Right renal cortex interstitium (tissue), 3 donors: ENCODE data around the gene ONECUT1. TPM values are rescaled to one million over a fixed set of nuclear protein-coding genes. Genes with fewer than 3 reads are reported as not detected.

Experiments used
- DNase-seq, 3 donors: peaks; one replicate each; pipeline ENCODE4 v3.0.0-alpha.2; 2013; ENCODE audit warnings: low read depth in 3 of 3, low spot score in 2 of 3
- polyA plus RNA-seq, 3 donors: library from polyadenylated mRNA; unstranded; fragments of 120-200 nt; gene quantifications; one replicate each; pipeline ENCODE4 v1.2.1, GENCODE V29; 2013; ENCODE audit not compliant: insufficient read length in 3 of 3

ONECUT1 gene
- polyA plus RNA-seq, 3 donors = 0.18 to 0.21 TPM; not detected in 1

DNA sequence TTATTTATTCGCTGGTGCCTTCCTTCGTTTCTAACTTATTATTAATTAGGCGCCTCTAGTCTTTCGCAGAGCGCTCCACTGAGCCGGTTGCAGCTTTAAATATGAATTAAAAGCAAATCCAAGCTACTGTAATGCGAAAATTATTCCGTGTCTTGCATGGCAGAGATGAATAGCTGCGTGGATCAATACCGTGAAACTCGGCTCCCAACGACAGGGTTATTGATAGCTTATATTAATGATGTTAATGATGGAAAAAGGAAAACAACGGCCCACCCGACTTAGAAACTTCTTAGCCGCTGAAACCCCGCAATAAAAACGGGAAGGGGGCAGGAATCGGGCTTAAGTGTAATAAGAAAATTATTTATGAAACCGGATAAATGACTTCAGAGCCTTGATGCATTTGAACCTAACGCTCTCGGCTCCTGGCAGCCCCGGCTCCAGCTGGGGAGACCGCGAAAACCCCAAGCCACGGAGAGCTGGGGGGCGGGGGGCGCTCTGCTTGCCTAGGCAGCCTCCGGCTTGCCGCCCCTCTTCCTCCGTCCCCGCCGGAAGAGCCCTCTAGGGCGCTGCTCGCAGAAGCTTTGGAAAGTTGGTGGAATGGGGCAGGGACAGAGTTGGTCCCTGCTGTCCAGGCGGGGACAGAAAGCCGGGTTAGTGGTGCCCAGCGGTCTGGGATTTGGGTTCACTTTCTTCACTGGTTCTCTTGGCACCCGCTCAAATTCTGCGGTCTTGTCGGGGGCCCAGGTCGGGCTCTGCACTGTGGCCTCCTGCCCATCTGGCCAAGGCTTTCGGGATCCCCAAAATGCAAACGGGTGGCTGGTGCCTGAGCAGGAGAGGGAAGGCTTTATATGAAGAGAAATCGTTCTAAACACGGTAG is 7.7 kb upstream of the ONECUT1 start:
- DNase-seq = no peak

DNA sequence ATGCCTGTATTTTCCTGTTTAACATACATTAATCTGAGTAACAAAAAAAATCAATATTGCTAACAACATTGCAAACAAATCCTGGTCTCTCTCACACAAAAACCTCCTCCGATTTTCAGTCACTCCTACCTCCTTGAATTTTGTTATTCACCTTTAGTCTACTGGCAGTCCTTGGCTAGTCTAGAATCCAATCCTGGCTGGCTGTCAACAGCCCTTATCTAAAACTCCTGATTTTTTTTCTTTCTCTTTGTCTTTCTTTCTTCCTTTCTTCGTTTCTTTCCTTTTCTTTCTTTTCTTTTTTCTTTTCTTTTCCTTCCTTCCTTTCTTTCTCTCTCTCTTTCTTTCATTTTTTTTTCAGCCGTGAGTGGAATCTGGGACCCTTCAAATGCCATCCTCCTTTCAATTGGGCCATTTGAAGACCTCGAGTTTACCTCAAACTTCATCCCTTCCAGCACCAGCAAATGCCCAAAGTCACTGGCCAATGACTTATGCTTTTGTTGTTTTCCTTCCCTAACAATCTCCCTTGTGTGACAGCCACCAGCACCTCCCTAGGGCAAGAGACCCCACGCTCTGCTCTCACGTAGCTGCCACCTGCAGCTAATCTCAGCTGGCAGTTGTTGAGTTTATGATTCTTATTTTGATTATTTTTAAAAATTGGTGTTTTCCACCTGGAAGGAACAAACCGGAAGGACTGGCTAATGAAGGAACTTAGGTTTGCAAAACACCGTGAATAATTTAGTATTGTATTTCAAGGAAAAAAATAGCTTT is 6.8 kb upstream of the ONECUT1 start:
- no peak for DNase-seq

DNA sequence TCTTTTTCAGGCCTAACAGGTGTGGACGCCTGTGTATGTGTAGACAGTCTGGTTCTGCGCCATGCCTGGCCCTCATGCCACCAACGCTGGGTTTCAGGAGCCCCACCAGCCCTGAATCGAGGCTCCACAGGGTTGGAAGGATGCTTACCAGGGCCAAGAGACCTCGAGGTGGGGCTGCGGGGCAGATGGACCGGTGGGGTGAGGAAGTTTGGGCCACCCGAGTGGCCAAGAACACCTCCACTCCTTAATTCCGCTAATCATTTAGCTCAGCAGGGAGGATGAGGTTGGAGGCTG is 6.0 kb upstream of the ONECUT1 start:
- no peak for DNase-seq

DNA sequence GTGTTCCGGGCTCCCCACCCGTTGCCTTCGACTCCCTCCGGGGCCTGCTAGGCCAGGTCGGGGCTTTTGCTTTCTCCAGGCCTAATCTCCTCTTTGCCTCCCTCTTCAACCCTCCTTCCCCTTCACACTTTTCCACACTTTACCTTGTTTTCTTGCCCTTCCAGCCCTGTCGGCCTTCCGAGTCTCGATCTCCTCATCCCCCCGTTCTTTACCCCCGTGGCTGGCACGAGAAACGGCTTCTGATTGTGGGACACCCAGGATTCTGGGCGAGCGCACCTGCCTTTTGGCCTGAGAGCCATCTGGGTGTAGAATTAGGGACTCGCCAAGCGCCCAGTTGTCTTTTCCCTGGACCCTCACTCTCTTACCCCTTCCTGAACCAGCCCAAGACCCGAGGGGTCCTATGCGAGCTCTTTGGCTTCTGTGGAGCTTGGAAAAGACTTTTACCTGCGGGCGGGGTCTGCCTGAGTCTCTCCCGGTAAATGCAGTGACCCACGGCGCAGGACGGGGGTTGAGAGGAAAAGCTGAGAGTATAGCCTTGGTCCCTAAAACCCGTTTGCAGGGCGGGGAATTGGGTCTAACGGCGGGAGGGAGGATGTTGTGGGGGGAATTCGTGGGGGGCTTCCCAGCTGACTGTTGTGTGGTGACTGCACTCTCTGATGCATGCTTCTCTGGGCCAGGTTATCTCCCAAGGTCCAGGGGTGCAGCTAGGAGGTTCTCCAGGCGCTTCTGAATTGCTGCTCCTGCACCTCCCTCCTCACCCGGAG is 5.5 kb upstream of the ONECUT1 start:
- DNase-seq = no peak

DNA sequence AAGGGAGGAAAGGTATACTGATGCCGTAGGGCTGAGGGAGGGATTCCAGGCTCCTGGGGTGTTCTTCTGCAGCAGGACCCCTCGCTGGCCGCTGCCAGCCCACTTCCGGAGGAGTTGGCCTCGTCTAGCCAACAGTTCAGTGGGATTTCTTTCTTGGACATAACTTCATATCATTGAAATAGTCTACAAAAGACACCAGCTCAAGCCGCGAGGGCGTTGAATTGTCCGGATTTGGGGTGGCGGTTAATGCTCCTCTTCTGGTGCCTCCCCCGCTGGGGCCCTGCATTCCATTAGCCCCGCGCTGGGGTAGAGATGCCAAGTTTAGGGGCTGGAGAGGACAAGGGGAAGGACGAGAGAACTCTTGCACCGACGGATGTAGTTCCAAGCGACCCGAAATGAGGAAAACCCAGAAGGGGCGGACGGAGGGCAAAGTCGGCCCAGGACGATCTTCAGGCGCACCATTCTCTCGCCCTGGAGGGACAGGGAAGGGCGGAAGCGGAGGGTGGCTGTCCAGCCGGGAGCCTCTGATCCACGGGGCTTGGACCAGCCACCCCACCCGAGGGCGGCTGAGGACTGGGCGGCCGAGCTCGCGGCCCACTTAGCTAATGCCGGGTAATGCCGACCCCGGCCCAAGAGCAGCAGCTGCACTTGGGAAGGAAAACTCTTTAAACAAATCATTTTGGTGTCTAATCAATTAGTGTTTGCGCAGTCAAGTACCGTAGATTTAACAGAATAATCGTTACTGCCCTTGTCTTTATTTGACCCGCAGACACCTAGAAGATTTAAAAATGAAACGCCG is 4.7 kb upstream of the ONECUT1 start:
- no peak for DNase-seq

DNA sequence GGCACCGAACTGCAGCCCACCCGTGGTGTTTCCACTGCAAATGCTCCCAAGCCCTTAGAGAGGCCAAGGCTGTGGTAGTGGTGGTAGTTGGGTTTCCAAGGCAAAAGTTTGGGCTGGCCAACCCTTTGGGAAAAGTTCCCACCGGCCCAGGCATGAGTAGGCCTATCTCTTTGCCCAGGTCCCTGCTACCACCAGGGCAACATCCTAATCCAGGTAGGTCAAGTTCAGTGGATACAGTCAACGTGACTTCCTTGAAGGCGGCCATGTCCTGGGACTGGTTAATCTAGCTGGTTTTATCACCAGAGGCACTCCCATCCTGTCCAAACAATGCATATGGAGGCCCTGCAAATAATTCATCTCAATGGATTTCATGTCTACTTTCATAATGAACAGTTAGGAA is 1.6 kb upstream of the ONECUT1 start:
- DNase-seq = no peak

DNA sequence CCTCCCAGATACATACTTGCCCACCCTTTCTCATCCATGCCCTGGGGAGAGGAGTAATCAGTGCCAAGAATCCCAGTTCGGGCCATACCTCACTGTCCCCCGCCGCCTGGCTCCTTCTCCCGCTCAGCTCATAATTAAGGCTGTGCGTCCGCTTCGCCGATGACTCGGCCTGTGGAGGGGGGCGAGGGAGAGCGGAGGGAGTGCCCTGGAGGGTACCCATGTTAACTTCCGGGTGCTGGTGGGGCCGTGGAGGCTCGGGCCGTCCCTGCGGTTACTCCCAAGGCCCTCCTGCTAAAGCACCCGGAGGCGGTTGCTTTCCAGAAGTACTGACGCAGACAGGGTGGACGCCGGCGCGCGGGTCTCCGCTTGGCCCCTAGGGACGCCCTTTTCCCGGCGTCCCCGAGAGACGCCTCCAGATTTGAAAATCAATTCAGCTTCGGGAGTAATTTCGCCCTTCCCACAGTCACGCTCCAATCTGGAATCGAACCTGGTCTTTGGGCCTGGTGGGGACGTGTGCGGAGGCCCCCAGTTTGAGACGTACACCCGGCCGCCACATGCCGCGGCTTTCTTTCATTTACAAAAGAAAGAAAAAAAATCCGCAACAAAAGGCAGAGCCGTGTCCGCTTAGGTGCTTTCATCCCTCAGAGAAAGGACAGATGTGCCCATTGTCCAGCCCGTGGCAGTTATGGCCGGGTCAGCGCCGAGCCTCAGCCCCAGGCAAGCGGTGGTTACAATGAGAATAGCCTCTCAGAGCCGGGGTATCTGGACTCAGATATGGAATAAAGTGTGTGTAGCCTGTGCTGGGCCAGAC is 1.0 kb upstream of the ONECUT1 start:
- DNase-seq = no peak

DNA sequence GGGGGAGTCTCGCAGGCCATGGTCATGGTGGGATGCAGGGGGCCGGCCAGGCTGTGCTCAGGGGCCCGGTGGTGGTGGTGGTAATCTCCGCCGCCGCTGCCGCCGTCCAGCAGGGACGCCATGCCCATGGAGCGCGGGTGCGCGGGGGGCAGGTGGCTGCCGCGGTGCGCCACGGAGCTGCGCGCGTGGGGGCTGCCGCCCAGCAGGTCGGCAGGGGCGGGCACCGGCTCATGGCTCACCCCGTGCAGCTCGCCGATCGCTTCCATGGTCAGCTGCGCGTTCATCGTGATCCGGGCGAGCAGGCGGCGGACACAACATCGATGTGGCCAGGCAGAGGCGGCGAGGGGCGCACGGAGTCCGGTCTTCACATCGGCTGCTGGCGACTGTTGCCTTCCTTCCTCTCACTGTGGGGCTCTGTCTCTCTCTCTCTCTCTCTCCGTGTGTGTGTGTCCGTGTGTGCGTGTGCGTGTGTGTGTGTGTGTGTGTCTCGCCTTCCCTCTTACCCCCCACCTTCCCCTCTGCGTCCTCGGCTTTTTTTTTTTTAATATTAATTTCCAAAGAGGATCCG is 451 bp downstream of the ONECUT1 start:
- DNase-seq = no peak

DNA sequence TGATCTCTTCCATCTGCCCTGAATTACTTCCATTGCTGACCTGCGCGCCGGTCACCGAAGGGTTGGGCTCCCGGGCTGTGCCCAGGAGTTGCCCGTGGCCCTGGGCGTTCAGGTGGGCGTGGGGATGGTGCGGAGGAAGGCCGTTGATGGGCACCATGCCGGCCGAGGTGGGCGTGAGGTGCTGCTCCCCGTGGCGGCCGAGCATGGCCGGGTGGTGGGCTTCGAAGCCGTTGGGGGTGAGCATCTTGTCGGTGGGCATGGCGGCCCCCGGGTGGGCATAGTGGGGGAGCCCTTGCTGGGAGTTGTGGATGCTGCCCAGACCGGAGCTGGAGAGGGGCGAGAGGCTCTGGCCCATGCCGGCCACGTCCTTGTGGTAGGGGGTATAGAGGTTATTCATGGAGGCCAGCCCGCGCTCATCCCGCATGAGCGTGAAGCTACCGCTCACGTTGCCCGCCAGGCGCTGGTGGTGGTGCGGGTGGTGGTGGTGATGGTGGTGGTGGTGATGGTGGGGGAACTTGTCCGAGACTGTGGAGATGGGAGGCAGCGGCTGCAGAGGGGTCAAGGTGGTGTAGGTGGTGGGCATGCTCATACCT is 1.0 kb downstream of the ONECUT1 start:
- no peak for DNase-seq

DNA sequence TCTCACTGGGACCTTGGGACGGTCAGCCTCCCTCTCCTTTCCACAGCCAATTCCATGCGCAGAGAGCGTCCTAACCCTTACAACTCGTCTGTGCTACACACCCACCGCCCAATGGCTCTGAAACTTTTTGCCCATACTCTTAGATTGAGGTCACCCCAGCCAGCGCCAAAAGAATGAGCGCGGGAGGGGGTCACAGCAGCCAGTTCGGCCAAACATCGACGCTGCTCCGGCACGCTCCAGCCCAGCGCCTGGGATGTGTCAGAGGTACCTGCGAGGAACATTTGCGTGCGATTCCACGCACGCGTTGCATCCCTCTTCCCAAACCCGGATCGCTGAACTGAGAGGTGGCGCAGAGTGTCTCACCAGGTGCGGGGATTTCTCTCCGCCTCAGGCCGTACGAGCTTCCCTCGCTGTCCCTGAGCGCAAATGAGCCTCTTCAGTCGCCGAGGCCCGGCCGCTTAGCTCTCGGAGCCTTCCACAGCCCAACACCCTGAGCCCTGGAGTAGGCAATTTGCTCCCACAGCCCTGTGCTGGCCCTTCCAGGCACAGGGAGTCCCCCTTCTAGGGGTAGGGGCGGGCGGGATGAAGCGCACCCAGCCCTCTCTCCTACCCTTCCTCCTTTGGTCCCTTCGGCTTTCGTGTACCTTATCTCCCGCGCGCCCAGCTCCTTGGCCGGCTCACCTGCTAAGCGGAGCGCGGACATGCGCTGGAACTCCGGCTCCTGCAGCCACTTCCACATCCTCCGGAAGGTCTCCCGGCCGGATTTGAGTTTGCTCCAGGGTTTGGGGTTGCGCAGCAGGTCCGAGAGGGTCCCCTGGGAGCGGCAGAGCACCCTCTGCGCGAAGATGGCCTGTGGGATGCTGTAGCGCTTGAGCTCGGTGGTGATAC is 1.8 kb downstream of the ONECUT1 start:
- DNase-seq = no peak

DNA sequence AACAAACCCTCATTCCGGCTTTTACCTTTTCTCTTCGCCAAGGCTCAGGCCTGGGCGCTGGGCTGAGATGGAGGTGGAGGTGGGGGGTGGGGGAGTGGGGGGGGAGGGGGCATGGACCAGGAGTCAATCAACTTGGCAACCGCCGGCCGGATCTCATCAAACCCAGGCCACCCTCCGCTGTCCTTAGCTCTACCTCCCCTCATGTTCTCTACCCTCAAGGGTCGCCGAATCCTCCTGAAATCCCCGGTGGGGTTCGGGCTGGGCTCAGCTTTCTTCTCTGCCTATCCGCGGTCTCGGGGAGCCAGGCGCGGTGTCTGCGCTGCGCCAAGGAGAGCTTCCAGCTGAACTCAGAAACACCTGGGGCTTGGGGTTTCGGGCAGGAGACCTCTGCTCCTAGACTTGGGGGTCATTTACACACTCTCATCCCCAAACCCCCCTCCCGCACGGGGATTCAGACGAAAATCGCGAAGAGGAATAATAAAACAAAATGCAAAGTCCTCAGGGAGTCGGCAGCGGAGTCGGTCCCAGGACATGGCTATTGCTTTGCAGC is 2.5 kb downstream of the ONECUT1 start:
- no peak for DNase-seq

DNA sequence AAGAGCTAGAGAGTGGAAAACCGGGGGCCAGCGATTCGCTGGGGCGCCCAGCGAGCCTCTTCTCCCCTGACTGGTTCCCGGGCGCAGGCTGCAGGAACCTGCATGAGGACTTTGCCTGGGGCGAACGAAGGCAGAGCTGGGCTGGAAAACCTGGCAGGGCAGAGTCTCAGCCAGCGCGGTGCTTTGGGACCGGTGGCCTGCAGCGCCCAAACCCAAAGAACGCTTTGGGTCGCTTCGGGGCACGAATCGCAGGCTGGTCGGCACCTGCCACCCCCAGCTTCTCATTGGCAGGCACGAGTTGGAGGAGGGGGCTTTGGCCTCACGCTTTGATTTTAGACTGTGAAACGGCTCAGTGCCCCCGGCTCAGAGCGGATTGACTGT is 3.0 kb downstream of the ONECUT1 start:
- no peak for DNase-seq

DNA sequence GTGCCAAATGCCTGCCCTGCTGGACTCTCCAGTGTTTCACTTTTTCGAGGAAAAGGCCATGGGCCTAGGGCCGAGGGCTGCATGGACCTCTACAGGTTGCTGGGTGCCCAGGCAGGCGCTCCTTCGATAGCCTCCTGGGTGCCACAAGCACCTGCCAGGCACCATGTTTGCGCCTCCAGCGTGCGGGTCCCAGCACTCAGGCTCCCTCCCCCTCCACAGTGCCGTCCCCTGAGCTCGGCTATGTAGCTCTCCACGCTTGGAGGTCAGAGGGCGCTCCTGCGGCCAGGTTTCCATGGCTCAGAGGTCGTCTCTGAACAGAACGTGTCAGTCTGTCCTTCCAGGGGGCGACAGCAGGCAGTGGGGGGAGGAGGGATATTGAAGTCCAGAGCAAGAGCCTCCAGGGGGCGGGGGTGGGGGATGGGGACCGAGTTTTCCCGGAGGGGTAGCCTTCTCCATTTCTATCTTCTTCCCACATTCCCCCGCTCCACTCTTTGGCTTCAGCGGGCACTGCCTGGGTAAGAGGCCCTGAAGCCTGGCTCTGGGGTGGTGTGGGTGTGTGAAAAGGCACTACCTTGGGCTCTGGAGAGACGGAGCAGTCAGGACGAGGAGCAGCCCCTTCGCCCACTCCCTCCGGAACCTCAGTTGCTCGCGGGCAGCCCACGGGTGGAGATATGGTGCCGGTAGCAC is 3.6 kb downstream of the ONECUT1 start:
- DNase-seq = no peak

DNA sequence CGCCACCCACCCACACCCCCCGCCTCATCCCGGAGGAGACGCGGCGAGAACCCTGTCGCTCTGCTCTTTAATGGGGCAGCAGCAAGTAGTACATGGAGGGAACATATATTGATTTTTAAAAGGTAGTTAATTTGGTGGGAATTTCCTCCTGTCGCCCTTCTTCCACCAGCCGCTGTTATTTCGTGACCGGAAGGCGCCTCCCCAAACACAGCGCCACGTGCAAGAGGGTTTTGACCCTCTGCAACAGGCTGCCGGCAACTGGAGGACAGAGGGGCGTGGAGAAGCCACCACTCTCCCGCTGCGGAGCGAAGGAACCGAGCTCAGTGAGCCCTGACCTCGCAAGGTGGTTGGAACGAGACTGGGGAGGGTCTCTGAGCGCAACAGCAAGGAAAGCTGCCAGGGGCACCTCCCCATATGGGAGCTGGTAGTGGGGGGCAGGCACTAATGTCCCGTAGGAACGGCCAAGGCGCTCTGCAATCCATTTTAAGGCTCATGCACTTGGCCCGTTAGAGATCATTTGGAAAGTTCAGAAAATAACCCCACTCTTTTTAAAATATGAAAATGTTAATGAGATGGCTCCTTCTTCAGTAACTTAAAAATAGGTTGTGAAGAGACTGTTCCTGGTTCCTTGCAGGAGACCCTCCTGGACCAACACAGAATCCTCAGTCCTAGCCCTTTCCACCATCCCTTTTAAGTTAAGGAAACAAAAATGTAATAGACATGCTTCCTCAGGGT is 4.3 kb downstream of the ONECUT1 start:
- DNase-seq = no peak

DNA sequence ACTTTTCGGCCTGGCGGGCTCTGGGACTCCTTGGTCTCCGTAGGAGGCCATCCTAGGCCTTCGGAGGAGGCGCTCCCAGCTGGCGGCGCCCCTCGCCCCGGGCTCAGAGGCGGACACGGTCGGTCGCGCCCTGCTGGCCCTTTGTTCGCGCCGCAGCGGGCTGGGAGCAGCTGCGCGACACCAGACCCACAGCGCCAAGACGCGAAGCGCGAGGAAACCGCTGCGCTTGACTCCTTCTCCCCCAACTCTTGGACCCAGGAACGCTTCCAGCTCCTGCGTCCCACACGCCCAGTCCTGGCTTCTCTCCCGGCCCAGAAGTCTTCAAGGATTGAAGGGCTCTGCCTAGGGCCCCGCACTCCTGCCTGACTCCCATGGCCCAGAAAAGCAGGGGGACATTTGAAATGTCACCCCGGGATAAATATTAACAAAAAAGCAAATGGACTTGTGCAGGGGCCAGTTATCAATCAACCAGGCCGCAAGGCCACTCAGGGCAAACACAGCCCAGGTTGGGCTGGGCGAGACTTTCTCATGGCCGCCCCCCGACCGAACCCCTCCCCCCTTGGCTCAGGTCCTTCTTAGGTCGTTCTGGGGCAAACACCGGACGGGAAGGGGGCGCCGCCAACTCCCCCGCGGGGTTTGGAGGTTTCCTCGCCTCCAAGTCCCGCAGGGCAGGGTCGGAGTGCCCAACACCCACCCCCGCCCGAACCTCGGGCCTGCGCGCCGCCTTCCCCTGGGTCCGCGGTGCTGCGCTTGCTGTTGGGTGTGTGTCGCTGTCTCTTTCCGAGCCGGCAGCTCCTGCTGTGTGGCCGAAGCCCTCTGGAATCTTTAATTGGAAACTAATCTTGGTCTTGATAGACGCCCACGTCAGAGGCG is 5.1 kb downstream of the ONECUT1 start:
- DNase-seq = no peak
